ENCODE results near the gene CHRNA9.

DNA sequence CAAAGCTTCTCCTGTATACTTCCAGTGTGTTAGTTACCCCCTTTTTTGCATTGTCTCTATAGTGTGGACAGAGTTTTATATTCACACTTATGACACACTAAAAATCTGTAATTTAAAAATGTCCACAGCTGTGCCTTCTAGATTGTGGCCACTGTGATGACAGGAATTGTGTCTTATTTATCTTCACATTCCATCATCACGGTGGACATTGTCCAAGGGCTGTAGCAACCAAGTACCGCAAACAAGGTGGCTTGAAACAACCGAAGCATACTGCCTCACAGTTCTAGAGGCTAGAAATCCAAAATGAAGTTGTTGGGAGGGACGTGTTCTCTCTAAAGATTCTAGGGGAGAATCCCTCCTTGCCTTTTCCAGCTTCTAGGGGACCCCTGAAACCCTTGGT lies 32.3 kb downstream of the CHRNA9 start:
- TF ChIP-seq POLR2A (IDR thresholded peaks at IDR 0.05; ENCODE audit: extremely low read depth, insufficient read length): no peak
- TF ChIP-seq, protein P1, sequence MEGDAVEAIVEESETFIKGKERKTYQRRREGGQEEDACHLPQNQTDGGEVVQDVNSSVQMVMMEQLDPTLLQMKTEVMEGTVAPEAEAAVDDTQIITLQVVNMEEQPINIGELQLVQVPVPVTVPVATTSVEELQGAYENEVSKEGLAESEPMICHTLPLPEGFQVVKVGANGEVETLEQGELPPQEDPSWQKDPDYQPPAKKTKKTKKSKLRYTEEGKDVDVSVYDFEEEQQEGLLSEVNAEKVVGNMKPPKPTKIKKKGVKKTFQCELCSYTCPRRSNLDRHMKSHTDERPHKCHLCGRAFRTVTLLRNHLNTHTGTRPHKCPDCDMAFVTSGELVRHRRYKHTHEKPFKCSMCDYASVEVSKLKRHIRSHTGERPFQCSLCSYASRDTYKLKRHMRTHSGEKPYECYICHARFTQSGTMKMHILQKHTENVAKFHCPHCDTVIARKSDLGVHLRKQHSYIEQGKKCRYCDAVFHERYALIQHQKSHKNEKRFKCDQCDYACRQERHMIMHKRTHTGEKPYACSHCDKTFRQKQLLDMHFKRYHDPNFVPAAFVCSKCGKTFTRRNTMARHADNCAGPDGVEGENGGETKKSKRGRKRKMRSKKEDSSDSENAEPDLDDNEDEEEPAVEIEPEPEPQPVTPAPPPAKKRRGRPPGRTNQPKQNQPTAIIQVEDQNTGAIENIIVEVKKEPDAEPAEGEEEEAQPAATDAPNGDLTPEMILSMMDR (IDR thresholded peaks at IDR 0.05; ENCODE audit: low read depth, low read length): no peak

Measured in NB4 (cell line).